Activated CD4-positive, alpha-beta T cell treated with anti-CD3 and anti-CD28 coated beads, Interleukin-2, Interleukin-4, amounts not matched to agents 100 ng/mL and 50 ng/mL, durations not matched to agents 16 hours and 8 hours (primary cell): ENCODE results near the gene PCDHGA9.
A peak's percentile ranks its signal among the peaks of the same experiment; 100 is the strongest.
"Not testable (repeated sequence)": the region's sequence is repeated elsewhere in the genome, so short reads cannot be mapped to it uniquely, and the experiment has no call there.

Experiments used
- DNase-seq: peaks from one replicate; pipeline ENCODE4 v3.0.0-alpha.2; 2020; ENCODE audit warnings: low spot score

Gene PCDHGA9

DNA sequence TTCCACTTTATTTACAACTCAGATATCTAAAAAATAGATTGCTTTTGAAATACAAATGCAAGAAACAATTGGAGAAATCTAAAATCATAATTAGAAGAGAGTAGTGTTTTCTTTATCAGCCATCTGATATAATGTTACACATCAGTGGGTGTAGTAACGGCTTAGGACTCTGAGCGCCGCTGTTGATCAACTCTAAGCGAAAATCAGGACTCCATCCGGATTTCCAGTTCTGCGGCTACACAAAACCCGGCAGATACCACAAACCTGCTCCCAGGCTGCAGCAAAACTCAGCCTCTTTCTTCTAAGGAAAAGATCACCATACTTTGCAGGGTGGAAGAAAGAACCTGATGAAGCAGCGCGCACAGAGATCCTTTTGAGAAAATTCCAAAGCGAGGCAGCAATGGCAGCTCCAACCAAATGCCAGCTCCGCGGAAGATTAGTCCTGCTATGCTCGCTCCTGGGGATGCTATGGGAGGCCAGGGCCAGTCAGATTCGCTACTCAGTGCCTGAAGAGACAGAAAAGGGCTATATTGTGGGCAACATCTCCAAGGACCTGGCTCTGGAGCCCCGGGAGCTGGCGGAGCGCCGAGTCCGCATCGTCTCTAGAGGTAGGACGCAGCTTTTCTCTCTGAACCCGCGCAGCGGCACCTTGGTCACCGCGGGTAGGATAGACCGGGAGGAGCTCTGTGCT lies at the start of gene PCDHGA9:
Gene PCDHGA9 (plus strand): TSS at position 226 of the 691 bp plus-strand sequence. CDS start 175 bp downstream, at position 401.
- DNase-seq: no peak

DNA sequence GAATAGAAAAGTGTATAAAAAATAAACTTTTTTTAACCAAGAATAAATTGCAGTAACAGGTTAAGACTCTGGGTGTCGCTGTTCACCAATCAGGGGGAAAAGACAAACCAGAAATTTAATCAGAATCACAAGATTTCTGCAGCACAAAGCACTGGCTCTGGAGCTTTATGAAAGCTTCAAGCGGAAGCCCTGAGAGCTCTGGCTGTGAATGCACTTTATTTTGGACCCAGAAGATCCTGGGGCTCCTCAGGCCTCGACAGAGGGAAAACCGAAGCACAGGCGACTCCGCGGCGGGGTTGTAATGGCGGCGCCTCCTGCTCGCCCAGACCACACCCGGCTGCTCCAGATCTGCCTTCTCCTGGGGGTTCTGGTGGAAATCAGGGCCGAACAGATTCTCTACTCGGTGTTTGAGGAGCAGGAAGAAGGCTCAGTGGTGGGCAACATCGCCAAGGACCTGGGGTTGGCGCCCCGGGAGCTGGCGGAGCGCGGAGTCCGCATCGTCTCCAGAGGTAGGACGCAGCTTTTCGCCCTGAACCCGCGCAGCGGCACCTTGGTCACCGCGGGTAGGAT lies 47.6 kb upstream of the PCDHGA9 start, which contains the start of gene PCDHGA4:
Gene PCDHGA4 (plus strand): TSS at position 122 of the 570 bp plus-strand sequence. CDS start 87 bp downstream, at position 209.
- DNase-seq: no peak

- DNase-seq: no peak
Measured at GRCh38 chr5:141355641-141356040, 46.9 kb upstream of the PCDHGA9 start.

GRCh38 chr5:141356133-141356532 lies 46.4 kb upstream of the PCDHGA9 start:
- no peak for DNase-seq

- no peak for DNase-seq
Measured at GRCh38 chr5:141356950-141357349, 45.6 kb upstream of the PCDHGA9 start.

DNA sequence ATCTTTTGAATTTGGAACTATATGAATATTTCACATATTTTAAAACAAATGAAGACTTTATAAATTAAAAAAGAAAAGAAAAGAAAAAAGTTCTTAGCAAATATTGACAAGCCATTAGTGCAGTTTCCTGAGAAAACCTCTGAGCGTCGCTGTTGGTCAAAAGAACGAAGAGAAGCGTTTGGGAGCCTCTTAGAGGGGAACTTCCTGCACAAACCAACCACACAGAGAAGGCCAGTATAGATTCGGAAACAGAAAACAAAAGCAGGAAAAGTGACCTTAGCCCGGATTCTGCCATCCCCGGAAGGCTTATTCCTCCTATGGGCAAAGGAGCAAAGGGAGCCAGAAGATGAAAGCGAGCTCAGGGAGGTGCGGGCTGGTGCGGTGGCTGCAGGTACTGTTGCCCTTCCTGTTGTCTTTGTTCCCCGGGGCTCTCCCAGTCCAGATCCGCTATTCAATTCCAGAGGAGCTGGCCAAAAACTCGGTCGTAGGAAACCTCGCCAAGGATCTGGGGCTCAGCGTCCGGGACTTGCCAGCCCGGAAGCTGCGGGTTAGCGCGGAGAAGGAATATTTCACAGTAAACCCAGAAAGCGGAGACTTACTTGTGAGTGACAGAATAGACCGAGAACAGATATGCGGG lies 42.7 kb upstream of the PCDHGA9 start, which contains the start of gene PCDHGB2:
Gene PCDHGB2 (plus strand): TSS at position 205 of the 637 bp plus-strand sequence. CDS start 142 bp downstream, at position 347.
- DNase-seq: no peak

DNA sequence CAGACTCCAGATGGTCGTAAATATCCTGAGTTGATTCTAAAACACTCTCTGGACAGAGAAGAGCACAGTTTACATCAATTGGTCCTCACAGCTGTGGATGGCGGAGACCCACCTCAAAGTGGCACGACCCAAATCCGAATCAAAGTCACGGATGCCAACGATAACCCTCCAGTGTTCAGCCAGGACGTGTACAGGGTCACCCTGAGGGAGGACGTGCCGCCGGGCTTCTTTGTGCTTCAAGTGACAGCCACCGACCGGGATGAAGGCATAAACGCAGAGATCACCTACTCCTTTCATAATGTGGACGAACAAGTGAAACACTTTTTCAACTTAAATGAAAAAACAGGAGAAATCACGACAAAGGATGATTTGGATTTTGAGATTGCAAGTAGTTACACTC lies 41.9 kb upstream of the PCDHGA9 start:
- no peak for DNase-seq

GRCh38 chr5:141362719-141363118 lies 39.9 kb upstream of the PCDHGA9 start:
- no peak for DNase-seq

DNA sequence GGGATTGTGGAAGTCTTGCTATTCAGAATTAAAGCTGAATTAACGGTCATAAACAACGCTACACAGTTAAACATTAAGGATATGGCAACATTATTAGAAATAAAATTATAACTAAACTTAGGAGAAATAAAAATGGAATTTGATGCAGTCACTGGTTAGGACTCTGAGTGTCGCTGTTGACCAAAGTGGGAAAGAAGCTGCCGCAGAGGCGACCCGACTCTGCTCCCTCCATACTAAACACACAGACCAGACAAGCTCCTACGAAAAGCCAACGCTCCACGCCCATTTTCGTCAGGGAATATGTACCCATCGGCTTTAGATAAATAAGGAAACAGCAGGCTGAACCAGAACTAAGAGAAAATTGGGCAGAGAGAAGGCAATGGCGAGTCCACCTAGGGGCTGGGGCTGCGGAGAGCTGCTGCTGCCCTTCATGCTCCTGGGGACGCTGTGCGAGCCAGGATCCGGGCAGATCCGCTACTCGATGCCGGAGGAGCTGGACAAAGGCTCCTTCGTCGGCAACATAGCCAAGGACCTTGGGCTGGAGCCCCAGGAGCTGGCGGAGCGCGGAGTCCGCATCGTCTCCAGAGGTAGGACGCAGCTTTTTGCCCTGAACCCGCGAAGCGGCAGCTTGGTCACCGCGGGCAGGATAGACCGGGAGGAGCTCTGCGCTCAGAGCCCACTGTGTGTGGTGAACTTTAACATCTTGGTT lies 38.5 kb upstream of the PCDHGA9 start, which contains the start of gene PCDHGA5:
Gene PCDHGA5 (plus strand): TSS at position 211 of the 709 bp plus-strand sequence. CDS start 169 bp downstream, at position 380.
- DNase-seq: no peak

GRCh38 chr5:141366016-141366896 lies 36.3 kb upstream of the PCDHGA9 start:
- DNase-seq: no peak

GRCh38 chr5:141369994-141370848 lies 32.4 kb upstream of the PCDHGA9 start, which contains the start of gene PCDHGB3:
Gene PCDHGB3 (plus strand): TSS chr5:141370242. CDS start chr5:141370395, 153 bp downstream.
- DNase-seq: peak; percentile 19

GRCh38 chr5:141371572-141372475 lies 30.8 kb upstream of the PCDHGA9 start:
- DNase-seq: no peak

DNA sequence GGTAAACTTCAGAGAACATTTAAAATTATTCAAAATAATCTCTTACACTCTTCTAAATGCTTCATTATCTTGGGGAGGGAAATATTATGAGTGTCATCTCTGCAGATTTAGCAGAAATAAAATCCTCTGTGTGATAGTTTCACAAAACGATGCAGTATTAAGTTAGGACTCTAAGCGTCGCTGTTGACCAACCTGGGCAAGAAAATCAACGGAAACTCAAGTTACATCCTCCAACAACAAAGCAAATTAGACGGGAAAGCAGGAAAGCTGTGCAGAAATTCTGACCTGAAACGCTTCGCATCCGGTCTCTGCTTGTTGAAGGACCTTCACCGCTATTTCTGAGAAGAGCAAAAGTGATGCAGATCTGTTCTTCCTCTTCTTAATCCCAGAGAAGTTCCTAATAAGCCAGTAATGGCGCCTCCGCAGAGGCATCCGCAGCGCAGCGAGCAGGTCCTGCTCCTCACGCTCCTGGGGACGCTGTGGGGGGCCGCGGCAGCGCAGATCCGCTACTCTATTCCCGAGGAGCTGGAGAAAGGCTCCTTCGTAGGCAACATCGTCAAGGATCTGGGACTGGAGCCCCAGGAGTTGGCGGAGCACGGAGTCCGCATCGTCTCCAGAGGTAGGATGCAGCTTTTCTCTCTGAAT lies 28.8 kb upstream of the PCDHGA9 start, which contains the start of gene PCDHGA6:
Gene PCDHGA6 (plus strand): TSS at position 219 of the 645 bp plus-strand sequence. CDS start 193 bp downstream, at position 412.
- DNase-seq: no peak

GRCh38 chr5:141374627-141375026 lies 28.0 kb upstream of the PCDHGA9 start:
- DNase-seq: no peak

- not testable (repeated sequence) for DNase-seq
Measured at GRCh38 chr5:141375444-141376155, 27.0 kb upstream of the PCDHGA9 start.

- DNase-seq: no peak
Measured at GRCh38 chr5:141382469-141383294, 19.9 kb upstream of the PCDHGA9 start, which contains the start of gene PCDHGA7. Gene PCDHGA7 (plus strand): TSS chr5:141382742. CDS start chr5:141382900, 158 bp downstream.

DNA sequence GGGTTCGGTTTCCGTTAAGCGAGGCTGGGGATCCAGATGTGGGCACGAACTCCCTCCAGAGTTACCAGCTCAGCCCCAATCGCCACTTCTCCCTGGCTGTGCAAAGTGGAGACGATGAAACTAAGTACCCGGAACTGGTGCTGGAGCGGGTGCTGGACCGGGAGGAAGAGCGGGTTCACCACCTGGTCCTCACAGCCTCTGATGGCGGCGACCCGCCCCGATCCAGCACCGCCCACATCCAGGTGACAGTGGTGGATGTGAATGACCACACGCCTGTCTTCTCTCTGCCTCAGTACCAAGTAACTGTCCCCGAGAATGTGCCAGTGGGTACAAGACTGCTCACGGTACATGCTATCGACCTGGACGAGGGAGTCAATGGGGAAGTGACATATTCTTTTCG lies 19.2 kb upstream of the PCDHGA9 start:
- DNase-seq: no peak
